ENCODE measurements around the gene H2BK1. TPM values are rescaled to one million over a fixed set of nuclear protein-coding genes. Genes with fewer than 3 reads are reported as not detected.

The H2BK1 gene
- total RNA-seq, 4 donors from 2014 or later, result not detected

DNA sequence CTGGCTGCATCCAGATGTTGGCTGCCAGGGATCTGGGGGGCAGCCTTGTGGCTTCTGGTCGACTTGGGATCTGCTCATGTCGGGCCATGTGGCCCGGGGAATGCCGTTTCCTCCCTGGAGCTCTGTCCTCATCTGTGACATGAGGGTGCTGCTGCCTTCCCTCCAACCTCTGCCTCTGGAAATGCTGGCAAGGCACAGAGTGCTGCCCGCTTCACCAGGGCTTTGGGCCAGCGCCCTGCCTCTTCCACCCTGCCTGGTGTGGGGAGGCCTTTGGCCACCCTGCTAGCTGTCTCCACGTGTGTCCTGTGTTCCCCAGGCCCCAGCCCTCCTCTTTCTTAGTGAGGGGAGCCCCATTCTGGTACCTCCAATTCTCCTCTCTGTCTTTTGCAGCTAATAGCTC, 44.0 kb upstream of the H2BK1 start:
- Histone ChIP-seq H3K27me3 (peaks cover 0 to 48% (median 0%) of the 10 kb centered on the region in 4 donors), H3K4me3 (no peak overlapping the region), H3K36me3 (no peaks in the 10 kb centered on the region), H3K9me3 (no peaks in the 10 kb centered on the region), H3K4me1 (peaks cover 23 to 40% (median 25%) of the 10 kb centered on the region in 3 donors), H3K27ac (no peak overlapping the region)
- WGBS, 2 donors, result 20 to 70% methylated on average over 1 to 2 of the region's 7 CpGs
- intact Hi-C loops (cut with DNase I), result no loop called here
- DNase-seq, result no peak
- TF ChIP-seq, protein P1, sequence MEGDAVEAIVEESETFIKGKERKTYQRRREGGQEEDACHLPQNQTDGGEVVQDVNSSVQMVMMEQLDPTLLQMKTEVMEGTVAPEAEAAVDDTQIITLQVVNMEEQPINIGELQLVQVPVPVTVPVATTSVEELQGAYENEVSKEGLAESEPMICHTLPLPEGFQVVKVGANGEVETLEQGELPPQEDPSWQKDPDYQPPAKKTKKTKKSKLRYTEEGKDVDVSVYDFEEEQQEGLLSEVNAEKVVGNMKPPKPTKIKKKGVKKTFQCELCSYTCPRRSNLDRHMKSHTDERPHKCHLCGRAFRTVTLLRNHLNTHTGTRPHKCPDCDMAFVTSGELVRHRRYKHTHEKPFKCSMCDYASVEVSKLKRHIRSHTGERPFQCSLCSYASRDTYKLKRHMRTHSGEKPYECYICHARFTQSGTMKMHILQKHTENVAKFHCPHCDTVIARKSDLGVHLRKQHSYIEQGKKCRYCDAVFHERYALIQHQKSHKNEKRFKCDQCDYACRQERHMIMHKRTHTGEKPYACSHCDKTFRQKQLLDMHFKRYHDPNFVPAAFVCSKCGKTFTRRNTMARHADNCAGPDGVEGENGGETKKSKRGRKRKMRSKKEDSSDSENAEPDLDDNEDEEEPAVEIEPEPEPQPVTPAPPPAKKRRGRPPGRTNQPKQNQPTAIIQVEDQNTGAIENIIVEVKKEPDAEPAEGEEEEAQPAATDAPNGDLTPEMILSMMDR (IDR thresholded peaks at IDR 0.05), result no peak
- no peak for TF ChIP-seq POLR2A (IDR thresholded peaks at IDR 0.05)

GRCh38 chr7:151252961-151253711, 42.8 kb upstream of the H2BK1 start:
- H3K9me3 ChIP-seq, result no peaks in the 10 kb centered on the region
- TF ChIP-seq, protein P1 (IDR thresholded peaks at IDR 0.05), result no peak
- TF ChIP-seq POLR2A (IDR thresholded peaks at IDR 0.05), result no peak
- H3K4me3 ChIP-seq, result peak overlapping the region in 2 of 4 donors; percentile 57 to 58
- DNase-seq, result no peak
- peaks cover 29 to 52% (median 34%) of the 10 kb centered on the region in 3 donors for H3K4me1 ChIP-seq
- 42 to 80% methylated on average over 7 to 9 of the region's 17 CpGs for WGBS, 2 donors
- peak overlapping the region in 3 of 4 donors; percentile 78 to 90 (median 87) for H3K27ac ChIP-seq
- intact Hi-C loops (cut with DNase I), result no loop called here
- no peaks in the 10 kb centered on the region for H3K36me3 ChIP-seq
- H3K27me3 ChIP-seq, result peaks cover 0 to 53% (median 0%) of the 10 kb centered on the region in 4 donors

- Histone ChIP-seq H3K36me3 (no peaks in the 10 kb centered on the region), H3K9me3 (no peaks in the 10 kb centered on the region), H3K27me3 (peaks cover 0 to 59% (median 0%) of the 10 kb centered on the region in 4 donors), H3K4me3 (peak overlapping the region; percentile 35 to 72 (median 58)), H3K27ac (peak overlapping the region; percentile 82 to 92 (median 88)), H3K4me1 (peaks cover 33 to 59% (median 40%) of the 10 kb centered on the region in 3 donors)
- TF ChIP-seq POLR2A (IDR thresholded peaks at IDR 0.05), result no peak
- TF ChIP-seq, protein P1 (IDR thresholded peaks at IDR 0.05), result no peak
- DNase-seq, result no peak
- intact Hi-C loops (cut with DNase I), result no loop called here
- 10 to 29% methylated on average over 4 to 8 of the region's 9 CpGs for WGBS, 2 donors
Measured at GRCh38 chr7:151252561-151252835, 42.2 kb upstream of the H2BK1 start.

- H3K4me3 ChIP-seq, result peak overlapping the region; percentile 35 to 72 (median 58)
- 3 to 5% methylated on average over 6 to 13 of the region's 79 CpGs for WGBS, 2 donors
- no peak for DNase-seq
- peaks cover 37 to 64% (median 44%) of the 10 kb centered on the region in 3 donors for H3K4me1 ChIP-seq
- TF ChIP-seq, protein P1 (IDR thresholded peaks at IDR 0.05), result no peak
- TF ChIP-seq POLR2A (IDR thresholded peaks at IDR 0.05), result no peak
- peaks cover 0 to 62% (median 0%) of the 10 kb centered on the region in 4 donors for H3K27me3 ChIP-seq
- no peaks in the 10 kb centered on the region for H3K9me3 ChIP-seq
- peak overlapping the region; percentile 82 to 92 (median 88) for H3K27ac ChIP-seq
- no peaks in the 10 kb centered on the region for H3K36me3 ChIP-seq
- intact Hi-C loops (cut with DNase I), result no loop called here
Measured at GRCh38 chr7:151251689-151252560, 41.6 kb upstream of the H2BK1 start.

DNA sequence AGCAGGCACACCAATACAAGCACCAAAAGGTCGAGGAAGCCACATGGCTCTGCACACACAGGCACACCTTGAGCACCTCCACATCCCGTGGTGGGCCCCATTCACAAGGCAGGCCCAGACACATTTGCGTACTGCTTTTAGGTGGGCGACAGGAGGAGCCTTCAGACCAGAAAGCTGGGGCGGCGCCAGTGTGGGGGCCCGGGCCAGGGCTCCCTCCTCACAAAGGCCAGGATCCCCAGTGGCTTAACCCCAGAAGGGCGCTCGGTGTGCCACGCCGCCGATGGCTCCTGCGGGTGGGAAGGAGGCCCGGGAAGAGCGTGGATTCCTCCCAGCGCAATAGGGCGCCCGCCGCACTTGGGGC, 41.0 kb upstream of the H2BK1 start:
- WGBS, 2 donors, result 8% methylated on average over 5 of the region's 19 CpGs; no CpG with 5 or more reads in 1 of the 2 donors
- DNase-seq, result no peak
- Histone ChIP-seq H3K4me3 (peak overlapping the region; percentile 35 to 72 (median 58)), H3K4me1 (peaks cover 43 to 71% (median 44%) of the 10 kb centered on the region in 3 donors), H3K27me3 (peaks cover 0 to 63% (median 0%) of the 10 kb centered on the region in 4 donors), H3K27ac (peak overlapping the region; percentile 82 to 92 (median 86)), H3K36me3 (no peaks in the 10 kb centered on the region), H3K9me3 (no peaks in the 10 kb centered on the region)
- intact Hi-C loops (cut with DNase I), result no loop called here
- TF ChIP-seq, protein P1 (IDR thresholded peaks at IDR 0.05), result no peak
- TF ChIP-seq POLR2A (IDR thresholded peaks at IDR 0.05), result no peak
